Hematopoietic multipotent progenitor cell treated with erythropoietin and hydrocortisone succinate and interleukin-3 and kit ligand, for 17 days (in vitro differentiated cells): ENCODE measurements around the gene FMN2.

Source experiments
- DNase-seq: peaks from one replicate; pipeline ENCODE4 v3.0.0-alpha.2; 2015; ENCODE audit warnings: low spot score

The FMN2 gene

DNA sequence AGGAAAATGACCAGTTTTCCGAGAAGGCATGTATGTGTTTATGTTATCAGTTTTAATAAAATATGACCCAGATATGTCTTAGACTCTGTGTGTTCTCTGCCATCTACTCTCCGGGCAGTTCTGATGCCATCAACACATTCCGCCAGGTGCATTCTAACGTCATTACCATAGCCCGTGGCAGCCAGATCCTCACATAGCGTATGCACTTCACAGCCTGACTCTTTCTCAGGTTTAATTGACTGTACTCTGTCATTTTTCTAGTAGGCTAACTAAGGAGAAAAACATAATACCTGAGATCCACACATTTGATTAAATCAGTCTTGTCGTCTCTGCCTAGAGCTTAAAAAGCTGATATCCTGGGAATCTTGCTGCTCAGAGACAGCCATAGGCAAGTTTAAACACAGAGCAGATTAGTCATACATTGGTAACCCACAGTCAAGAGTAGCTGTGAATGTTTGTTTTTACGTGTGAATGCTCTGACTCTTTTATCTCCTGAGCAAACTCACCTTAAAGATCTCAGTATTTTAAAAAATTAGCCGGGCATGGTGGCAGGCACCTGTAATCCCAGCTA is 344.4 kb downstream of the FMN2 start:
- no peak for DNase-seq

DNA sequence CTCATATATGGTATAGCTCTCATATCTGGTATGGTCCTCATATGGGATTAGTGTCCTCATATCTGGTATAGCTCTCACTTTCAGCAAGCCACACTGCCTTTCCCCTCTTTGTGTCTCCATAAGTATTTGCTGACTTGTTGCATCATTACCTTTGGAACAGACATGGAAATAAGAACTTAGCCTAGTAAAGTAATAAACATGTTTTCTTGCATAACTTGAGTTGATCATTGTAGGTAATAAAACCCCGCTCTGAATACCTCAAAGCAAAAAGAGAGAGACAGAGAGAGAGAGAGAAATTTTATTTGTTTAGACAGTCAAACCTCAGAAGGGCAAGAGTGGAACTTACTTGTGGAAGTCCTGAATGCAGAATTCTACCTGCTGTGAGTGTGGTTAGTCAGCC is 350.0 kb downstream of the FMN2 start:
- no peak for DNase-seq

DNA sequence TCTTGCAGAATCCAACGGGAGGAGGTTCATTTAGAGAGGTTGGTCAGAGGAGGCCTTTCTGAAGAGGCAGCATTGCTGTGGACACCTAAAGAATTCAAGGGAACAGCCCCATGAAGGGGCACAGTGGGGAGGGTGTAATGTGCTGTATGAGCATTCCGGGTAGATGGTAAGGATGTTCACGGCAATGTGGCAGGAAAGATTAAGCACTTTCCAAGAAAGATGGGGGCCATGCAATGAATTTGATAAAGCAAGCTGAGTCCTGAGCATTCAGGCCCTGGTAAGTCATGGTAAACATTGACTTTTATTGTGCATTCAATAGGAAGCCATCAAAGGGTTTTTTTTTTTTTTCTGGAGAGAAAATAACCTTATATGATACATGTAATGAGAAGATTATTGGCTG is 353.7 kb downstream of the FMN2 start:
- DNase-seq: no peak

DNA sequence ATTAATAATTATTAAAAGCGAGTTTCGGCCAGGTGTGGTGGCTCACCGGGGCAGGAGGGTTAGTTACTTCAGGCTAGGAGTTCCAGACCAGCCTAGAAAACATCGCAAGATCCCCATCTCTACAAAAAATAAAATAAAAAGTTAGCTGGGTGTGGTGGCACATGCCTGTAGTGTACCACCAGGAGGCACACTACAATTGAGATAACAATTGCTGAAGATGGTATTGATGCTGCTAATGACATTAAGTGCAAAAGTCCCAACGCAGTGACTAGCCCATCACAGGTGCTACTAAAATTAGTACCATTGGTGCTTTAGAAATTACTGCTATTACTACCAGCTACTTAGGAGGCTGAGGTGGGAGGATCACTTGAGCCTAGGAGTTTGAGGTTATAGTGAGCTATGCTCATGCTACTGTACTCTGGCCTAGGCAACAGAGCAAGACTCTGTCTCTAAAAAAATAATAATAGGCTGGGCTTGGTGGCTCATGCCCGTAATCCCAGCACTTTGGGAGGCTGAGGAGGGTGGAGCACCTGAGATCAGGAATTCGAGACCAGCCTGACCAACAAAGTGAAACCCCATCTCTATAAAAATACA is 363.6 kb downstream of the FMN2 start:
- DNase-seq: no peak

DNA sequence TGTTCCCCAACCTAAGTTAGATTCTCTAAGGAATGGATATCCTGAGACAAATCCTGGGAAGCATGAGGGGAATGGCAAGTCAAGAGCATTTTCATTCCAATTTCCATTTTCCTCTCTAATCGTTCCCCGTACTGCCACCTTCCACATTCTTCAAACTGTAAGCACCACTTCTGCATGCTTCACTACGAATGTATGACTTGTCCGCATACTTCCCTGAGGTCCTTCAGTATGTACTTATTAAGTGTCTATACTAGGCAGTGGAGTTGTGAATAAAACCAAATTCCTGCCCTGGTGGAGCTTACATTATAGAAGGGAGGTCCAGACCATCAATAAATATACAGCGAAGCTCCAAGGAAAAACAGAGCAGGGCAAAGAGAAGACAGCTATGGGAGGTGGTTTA is 365.5 kb downstream of the FMN2 start:
- DNase-seq: no peak

DNA sequence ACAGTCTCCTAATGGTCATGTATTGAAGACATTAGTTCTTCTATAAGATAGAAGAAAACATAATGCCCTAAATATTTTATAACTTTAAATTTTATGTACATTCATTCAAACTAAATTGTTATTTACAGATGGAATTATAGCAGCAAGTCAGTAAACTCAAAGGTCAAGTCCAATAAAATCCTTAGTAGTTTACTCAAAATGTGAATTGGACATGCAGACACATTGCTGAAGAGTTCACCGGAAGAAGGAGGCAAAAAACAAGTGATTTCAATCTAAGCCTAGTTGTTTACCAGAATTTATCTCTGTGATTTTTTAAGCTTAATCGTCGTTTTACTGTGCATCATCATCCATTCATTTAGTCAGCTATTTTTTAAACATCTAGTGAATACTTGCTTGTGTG is 370.6 kb downstream of the FMN2 start:
- no peak for DNase-seq

DNA sequence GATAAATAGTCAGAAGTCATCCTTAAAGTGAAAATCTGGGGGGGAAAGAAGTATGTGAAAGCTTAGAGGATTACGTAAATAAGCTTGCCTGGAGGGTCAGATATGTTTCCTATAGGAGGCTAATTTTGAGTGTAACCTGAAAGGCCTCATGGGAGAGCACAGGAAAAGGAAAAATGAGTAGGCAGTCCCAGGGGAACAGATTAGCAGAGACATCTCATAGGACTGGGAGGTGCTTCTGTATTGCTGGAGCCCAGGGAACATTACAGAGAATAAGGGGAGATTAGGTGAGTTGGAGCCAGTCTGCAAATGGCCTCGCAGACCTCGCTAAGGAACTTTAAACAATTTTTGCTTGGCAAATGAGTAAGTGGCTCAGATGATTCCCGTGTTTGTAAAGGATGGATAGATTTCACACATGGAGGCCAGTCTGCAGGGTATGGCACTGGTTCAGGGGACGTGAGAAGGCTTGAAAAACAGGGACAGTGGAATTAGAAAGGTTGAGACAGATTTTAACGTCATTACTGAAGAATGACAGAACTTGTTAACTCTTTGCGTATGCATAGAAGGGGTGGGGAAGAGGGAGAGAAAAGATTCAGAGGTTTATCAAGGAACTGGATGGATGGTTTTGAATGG is 371.2 kb downstream of the FMN2 start:
- no peak for DNase-seq

DNA sequence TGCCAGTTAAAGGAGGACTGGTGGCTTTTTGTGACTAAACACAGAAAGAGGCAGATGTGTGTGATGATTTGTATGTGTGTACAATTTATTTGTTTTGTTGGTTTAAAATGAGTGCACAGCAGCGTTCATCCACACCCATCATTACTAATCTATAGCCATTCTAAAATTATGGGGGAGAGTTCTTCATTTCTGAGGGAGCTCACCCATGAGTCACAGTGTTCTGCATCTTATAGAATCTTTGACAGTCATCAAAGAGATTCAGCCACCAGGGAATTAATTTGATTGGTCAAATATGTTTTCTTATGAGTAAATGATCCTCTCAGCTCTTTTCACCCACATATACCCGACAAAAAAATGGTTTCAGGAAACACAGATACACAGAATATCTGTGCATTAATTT is 372.4 kb downstream of the FMN2 start:
- no peak for DNase-seq

DNA sequence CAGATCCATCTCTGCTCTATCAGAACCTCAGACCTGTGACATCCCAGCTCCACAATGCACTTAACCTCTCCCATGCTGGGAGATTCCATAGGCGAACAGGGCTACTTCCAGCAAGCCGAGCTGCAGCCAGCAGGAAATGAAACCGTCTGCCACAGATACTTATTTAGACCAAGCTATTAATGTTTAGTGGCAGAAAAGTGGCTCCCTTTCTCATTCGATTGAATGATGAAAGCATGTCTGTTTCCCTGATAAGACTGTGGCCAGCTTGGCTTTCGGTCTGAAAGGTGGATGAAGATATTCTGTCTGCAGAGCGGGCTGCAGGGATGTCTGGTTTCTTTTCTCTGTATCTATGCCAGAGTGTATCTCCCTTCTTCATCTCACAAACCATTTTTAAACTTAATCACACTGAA is 373.9 kb downstream of the FMN2 start:
- DNase-seq: no peak

DNA sequence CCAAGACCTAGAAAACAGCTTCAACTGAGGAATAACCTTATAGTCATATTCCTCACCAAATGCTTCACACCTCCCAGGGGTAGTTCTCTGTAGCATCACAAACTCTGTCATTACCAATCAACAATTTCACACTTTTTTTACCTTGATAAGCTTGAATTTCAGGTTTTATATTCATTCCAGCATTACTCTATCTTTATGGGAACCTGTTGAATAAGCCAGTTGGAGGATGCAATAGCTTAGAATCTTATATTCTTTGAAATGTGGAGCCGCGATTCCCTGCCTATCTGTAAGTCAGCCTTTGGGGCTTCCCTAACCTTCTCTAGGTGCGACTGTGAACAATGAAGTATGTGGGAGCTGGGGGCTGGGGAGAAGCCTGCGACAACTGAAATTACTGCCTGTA is 374.8 kb downstream of the FMN2 start:
- no peak for DNase-seq

DNA sequence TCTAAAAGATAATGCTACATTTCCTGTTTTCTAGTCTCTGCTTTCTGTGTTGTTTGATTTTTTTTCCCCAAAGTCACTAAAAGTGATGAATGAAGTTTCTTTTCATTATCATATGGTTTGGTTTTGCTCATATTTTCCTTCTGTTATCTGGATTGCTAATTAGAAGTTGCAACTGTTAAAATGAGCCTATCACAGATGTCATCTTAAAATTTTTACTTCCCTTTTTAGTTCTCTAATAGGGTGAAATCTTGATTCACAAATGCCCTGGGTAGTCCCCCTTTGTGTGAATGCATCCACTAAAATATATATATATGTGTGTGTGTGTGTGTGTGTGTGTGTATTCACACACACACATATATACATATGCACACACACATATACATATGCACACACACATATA is 376.2 kb downstream of the FMN2 start:
- DNase-seq: no peak

DNA sequence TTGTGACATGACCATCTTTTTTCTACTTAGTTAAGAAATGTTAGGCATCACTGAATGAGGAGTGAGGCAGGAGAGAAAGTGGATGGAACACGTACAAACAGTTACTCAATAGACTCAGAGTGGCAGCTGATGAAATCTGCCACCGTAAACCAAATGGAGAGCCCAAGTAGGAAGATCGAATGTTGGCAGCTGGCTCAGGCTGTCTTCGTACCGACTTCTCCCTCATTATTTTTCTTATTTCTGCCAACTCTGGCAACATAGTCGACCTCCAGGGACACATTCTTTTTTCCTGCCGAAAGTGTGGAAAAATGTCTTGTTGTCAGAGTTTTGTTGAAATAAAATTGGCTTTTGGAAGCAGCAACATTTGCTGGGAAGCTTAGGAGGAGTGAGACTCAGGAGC is 377.0 kb downstream of the FMN2 start:
- DNase-seq: no peak

DNA sequence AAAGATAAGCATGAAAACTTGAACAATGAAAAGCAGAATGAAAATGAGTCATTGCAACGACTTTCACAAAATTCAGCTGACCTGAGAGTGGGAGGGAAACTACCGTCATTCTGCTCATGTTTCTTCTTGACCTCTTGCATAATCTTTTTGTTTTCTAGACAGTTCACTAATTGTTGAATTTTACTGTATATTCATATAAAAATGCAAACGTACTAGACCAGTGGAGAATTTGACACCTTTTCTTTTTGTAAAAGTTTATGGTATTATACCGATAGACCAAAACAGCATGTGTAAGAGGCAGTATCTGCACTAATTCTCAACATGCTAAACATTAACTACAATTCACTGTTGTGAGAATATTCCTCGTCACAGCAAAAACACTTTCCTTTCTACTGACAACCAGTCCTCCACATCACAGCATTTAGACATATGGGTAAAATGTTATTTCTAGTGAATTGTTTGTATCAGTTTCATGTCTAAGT is 382.5 kb downstream of the FMN2 start:
- no peak for DNase-seq

DNA sequence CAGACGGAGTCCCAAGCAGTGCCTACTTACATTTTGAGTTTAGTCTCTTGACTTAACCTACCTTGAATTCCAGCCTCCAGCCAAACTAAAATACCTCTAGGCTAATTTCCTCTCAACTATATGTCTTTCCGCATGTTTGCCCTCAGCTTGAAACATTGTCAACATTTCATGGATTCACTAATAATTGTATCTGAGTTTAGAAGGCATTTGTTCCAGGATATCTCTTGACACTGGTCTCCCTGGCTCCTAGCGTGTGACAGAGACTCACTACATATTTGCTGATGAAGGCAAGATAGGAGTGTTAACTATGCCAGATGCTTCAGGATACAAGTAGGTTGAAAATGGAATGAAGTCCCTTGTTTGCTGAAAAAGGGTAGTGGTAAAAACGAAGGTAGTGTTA is 384.1 kb downstream of the FMN2 start:
- no peak for DNase-seq

DNA sequence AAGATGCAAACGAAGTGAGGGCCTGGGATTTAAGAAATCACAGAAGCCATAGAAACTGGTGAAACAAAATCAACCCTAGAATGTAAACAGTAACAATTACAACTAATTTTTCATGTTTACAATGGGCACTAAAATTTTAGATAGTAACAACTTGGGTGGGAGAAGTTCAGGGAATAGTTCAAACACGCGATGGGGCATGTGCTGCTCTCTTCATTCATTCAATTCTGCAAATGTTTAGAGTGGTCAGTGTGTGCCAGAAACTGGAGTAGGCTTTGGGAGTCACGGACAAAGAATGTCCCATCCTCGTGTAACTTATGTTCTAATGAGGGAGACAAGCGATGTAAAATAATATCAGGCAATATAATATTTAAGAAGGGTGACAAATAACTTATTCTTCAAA is 386.9 kb downstream of the FMN2 start:
- DNase-seq: no peak

DNA sequence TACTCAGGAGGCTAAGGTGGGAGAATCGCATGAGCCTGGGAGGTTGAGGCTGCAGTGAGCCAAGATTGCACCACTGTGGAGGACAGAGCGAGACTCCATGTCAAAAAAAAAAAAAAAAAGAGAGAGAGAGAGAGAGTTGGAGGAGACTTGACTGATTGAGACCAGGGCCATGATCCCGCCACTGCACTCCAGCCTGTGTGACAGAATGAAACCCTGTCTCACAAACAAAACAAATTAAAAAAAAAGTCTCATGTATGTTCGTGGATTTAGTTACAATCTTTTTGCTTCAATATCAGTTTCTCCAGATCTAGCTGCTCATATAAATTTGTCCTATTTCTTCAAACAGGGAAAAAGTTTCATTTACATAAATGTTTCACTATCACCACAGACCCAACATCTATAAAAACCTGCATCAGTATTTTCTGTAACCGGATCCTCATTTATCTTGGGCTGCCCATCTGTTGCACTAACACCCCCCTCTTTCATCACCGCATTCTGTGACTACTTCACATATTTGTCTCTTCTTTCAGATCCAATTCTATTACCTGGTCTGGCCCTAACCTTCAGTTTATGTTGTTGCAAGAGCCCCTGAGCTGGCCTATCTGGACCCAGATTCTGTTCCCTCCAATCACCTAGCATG is 393.2 kb downstream of the FMN2 start:
- DNase-seq: no peak

DNA sequence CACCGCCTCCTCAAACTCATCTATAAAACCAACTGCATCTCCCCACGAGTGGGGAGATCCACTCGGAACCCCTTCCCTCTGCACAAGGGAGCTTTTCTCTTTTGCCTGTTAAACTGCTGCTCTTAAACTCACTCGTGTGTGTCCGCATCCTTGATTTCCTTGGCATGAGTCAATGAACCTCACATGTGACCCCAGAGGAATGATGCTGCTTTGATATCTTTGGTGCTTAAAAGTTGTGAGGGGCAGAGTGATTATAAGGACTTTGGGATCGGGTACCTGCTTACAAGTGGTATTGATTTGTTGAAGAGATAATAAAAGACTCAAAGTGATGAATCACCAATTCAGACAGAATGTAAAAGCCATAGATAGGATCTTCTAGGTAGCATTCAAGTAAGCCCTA is 394.9 kb downstream of the FMN2 start:
- no peak for DNase-seq

DNA sequence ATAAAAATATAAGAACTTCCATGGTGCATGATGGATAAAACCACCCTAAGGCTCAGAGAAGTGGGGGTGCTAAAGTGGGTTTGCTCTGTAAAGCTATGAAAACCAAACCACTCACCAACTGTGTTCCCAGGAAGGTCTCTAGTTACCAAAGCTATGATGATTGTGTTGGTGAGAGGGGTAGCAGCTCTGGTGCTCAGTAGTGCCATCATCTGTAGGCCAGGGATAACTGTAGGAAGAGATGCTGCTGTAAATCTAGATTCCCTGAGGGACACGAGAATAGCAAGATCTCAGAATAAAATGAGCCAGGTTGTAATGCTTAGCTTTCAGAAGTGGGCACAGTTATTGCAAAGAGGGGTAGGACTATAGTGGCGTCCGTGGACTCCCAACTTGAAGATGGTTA is 395.8 kb downstream of the FMN2 start:
- DNase-seq: no peak

DNA sequence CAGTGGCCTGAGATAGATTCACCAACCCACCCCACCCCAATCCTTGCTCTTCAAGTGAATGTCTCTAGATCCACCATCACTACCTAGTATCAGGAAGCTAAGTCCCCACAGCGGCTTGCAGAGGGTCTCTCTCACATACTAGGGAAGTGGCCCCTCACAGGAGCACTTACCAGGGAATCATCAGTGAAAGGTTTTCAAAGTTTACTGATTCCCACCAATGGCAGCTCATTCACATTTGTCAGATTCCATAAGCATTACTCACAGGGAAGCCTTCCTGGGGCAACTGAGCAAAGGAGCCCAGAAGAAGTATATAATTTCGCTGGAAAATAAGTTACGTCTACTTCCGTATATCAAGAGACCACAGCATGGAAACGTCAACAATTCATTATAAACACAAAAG is 399.5 kb downstream of the FMN2 start:
- no peak for DNase-seq

DNA sequence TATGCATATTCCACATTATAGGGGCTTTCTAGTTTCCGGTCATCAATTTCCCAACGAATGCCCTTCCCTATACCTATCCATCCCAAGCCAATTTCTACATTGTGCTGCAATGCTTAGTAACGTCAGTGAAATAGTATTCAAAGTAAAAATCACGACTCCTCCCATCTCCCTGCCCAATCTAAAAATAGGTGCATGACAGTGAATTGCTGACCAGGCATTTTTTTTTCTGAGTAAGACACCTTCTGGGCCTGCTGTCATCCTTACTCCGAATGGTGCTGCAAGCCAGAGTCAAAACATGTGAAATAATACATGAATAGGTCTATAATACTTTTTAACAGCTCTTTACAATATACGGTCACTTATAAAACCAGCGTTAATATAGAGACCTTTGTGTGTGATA is 400.1 kb downstream of the FMN2 start:
- no peak for DNase-seq

DNA sequence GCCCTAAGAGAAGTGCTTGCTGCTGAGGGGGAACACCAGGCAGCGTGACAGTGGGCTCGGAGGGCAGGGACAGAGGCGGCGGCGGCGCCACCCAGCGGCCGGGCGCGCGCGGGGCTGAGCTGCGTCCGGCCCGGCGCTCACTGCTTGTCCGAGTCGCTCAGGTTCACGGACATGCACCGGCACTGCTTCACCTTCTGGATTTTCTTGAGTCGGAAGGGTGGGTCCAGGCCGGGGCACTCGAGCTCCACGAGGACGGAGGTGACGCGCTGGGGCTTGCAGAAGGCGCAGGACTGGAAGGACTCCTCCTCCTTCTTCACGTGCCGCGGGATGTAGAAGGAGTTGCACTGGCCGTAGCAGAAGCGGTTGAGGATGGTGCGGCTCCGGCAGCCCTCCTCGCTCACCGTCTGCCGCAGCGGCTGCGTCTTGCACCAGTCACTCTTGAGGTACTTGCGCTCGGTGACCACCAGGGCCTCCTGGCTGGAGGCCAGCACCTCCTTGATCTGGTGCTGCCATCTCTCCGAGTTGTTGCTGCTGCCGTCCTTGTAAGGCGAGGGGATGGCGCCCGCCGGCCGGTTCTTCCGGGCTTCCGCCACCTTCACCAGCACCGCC is 401.3 kb downstream of the FMN2 start:
- DNase-seq: no peak

DNA sequence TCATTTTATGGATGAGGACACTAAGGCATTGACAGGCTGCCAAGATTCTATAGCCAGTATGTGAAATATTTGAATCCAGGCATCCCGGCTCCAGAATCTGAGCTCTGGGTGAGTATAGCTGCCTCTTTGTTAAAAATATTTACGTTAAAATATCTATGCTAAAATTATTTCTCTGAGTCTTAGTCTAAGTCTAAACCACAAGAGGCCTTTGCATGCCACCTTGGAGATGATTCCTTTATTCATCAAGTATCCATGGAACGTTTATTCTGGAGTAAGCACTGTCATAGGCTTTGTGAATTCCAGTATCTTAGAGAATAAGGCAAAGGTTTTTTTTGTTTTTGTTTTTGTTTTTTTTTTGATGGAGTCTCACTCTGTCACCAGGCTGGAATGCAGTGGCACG is 403.9 kb downstream of the FMN2 start:
- DNase-seq: no peak

DNA sequence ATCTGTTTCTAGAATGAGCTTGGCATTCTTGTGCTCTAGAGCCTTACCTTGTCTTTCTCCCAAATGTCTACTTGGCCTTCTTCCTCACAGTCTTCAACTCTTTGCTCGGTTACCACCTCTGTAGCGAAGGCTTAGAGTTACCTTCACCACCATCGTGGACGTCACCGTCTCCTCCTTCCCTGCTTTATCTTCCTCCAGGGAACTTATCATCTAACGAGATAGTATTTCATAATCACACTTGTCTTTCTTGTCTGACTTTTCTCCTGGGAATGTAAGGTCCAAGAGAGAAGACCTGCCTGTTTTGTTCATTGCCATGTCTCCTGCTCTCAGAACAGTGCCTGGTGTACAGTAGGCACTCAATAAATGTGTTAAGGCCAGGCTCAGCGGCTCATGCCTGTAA is 404.7 kb downstream of the FMN2 start:
- DNase-seq: no peak
